ENCODE data around the gene ITGB6. TPM values are rescaled to one million over a fixed set of nuclear protein-coding genes. Genes with fewer than 3 reads are reported as not detected.

Gene ITGB6
- total and polyA plus RNA-seq, 10 of the 15 experiments (the other 5 are each of a cell fraction or from before 2014, with no cell fraction given) = 0.04 TPM; not detected in 9

DNA sequence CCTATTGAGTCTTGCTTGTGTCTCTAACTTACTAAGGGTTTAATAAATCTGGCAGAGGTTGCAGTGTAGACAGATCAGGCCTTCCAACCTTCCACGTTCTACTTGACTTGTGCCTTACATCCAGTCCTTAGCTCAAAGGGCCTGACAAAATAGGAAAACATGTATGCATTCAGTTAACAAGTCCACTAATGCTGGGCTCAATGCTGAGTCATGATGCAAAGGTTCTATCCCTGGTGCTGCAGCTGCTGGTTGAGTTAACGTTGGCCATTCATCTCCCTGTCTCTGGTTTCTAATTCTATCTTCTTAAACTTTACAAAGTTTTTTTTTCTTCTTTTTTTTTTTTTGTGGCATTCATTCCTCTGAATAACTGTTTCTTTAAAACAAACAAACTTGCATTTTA is 46.3 kb upstream of the ITGB6 start:
- 22% methylated on average over 2 of the region's 2 CpGs for WGBS (ENCODE audit: insufficient coverage, insufficient replicate concordance, low lambda C conversion rate, missing lambda C conversion rate)
- SMC1A ChIA-PET (ENCODE audit: uncharacterized antibody, unreplicated experiment) = interaction anchor here (0.6 to 0.7 kb wide), 2 partner anchors 8 to 144 kb away, joined by 3 read pairs; no protein-coding TSS in a partner anchor
- POLR2A ChIA-PET = no interaction called here
- TF ChIP-seq PML (IDR thresholded peaks at IDR 0.05; ENCODE audit: low read length) (no peak), ZBTB33 (IDR thresholded peaks at IDR 0.05) (no peak), MEF2A (IDR thresholded peaks at IDR 0.05; ENCODE audit: insufficient read depth, low read depth, low read length) (no peak), NR2C2 (IDR thresholded peaks at IDR 0.05; ENCODE audit: borderline replicate concordance, control insufficient read depth, insufficient read length, low read depth) (no peak), RELA (IDR thresholded peaks at IDR 0.05; ENCODE audit: borderline replicate concordance, partially characterized antibody) (no peak), BHLHE40 (IDR thresholded peaks at IDR 0.05; ENCODE audit: borderline replicate concordance in 1 of 2, low read depth in 2 of 2, low read length in 1 of 2) (no peak), CBFB (IDR thresholded peaks at IDR 0.05; ENCODE audit: low read depth) (no peak), SP1 (IDR thresholded peaks at IDR 0.05; ENCODE audit: low read depth, low read length) (no peak), TBL1XR1 (IDR thresholded peaks at IDR 0.05; ENCODE audit: low read depth, low read length) (no peak), PRDM15 (CRISPR knock-in tag; IDR thresholded peaks at IDR 0.05) (no peak)
- TF ChIP-seq, protein P1, sequence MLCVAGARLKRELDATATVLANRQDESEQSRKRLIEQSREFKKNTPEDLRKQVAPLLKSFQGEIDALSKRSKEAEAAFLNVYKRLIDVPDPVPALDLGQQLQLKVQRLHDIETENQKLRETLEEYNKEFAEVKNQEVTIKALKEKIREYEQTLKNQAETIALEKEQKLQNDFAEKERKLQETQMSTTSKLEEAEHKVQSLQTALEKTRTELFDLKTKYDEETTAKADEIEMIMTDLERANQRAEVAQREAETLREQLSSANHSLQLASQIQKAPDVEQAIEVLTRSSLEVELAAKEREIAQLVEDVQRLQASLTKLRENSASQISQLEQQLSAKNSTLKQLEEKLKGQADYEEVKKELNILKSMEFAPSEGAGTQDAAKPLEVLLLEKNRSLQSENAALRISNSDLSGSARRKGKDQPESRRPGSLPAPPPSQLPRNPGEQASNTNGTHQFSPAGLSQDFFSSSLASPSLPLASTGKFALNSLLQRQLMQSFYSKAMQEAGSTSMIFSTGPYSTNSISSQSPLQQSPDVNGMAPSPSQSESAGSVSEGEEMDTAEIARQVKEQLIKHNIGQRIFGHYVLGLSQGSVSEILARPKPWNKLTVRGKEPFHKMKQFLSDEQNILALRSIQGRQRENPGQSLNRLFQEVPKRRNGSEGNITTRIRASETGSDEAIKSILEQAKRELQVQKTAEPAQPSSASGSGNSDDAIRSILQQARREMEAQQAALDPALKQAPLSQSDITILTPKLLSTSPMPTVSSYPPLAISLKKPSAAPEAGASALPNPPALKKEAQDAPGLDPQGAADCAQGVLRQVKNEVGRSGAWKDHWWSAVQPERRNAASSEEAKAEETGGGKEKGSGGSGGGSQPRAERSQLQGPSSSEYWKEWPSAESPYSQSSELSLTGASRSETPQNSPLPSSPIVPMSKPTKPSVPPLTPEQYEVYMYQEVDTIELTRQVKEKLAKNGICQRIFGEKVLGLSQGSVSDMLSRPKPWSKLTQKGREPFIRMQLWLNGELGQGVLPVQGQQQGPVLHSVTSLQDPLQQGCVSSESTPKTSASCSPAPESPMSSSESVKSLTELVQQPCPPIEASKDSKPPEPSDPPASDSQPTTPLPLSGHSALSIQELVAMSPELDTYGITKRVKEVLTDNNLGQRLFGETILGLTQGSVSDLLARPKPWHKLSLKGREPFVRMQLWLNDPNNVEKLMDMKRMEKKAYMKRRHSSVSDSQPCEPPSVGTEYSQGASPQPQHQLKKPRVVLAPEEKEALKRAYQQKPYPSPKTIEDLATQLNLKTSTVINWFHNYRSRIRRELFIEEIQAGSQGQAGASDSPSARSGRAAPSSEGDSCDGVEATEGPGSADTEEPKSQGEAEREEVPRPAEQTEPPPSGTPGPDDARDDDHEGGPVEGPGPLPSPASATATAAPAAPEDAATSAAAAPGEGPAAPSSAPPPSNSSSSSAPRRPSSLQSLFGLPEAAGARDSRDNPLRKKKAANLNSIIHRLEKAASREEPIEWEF (IDR thresholded peaks at IDR 0.05; ENCODE audit: insufficient replicate concordance, low read depth, low read length) = no peak
- TF ChIP-seq, protein P2, sequence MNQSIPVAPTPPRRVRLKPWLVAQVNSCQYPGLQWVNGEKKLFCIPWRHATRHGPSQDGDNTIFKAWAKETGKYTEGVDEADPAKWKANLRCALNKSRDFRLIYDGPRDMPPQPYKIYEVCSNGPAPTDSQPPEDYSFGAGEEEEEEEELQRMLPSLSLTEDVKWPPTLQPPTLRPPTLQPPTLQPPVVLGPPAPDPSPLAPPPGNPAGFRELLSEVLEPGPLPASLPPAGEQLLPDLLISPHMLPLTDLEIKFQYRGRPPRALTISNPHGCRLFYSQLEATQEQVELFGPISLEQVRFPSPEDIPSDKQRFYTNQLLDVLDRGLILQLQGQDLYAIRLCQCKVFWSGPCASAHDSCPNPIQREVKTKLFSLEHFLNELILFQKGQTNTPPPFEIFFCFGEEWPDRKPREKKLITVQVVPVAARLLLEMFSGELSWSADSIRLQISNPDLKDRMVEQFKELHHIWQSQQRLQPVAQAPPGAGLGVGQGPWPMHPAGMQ (IDR thresholded peaks at IDR 0.05; ENCODE audit: borderline replicate concordance) = no peak

More for the DNA sequence above, 46.3 kb upstream of the ITGB6 start:
- Histone ChIP-seq H3K27ac (ENCODE audit: control insufficient read depth, insufficient read depth) (no peak overlapping the region), H3K79me2 (ENCODE audit: control insufficient read depth, insufficient read depth, low read length) (no peaks in the 10 kb centered on the region), H3K4me2 (ENCODE audit: control insufficient read depth, insufficient read depth) (no peak overlapping the region), H3K4me3 (no peak overlapping the region), H3K36me3 (ENCODE audit: control insufficient read depth in 2 of 2, insufficient read depth in 2 of 2, low read length in 1 of 2) (no peaks in the 10 kb centered on the region), H3K4me1 (ENCODE audit: control insufficient read depth, insufficient read depth, low read length) (no peaks in the 10 kb centered on the region), H3K27me3 (replicated peaks in 1 of 2; ENCODE audit: control insufficient read depth in 2 of 2, insufficient read depth in 2 of 2, low read length in 1 of 2) (no peaks in the 10 kb centered on the region; a peak in 2 of 4 replicates), H2AFZ (ENCODE audit: control insufficient read depth, low read depth, low read length) (no peak overlapping the region), H3K9me3 (replicated peaks; ENCODE audit: control insufficient read depth, insufficient read depth, low read length) (no peaks in the 10 kb centered on the region), H4K20me1 (ENCODE audit: control insufficient read depth, insufficient read depth) (no peaks in the 10 kb centered on the region), H3K9ac (ENCODE audit: control insufficient read depth, insufficient read depth, low read length) (no peak overlapping the region)
- FAIRE-seq (no peak), ATAC-seq (no peak), DNase-seq (ENCODE audit: low read depth, low spot score) (no peak)
- CTCF ChIA-PET = interaction anchor here (0.8 kb wide), 1 partner anchor 24 kb away, joined by 3 read pairs; no protein-coding TSS in a partner anchor
- RAD21 ChIA-PET (ENCODE audit: unreplicated experiment) = no interaction called here
- BruUV-seq (replicated peaks) = no TSS peak
- intact Hi-C loops (cut with micrococcal nuclease; ENCODE audit: unreplicated experiment) = no loop called here
- in situ Hi-C loops (cut with MboI) = no loop called here

All from GM12878 (cell line).